HEK293 (cell line): Measurements from ENCODE around the gene CCDC88C.

Source experiments
- CTCF ChIA-PET: fragments of 350-600 bp; formaldehyde crosslinking; extraction: SDS; loops from one replicate; lab custom pipeline; 2021; ENCODE audit warnings: antibody characterized with exemption; lab: Yijun Ruan, JAX
- POLR2A ChIA-PET: fragments of 300-600 bp; formaldehyde crosslinking; extraction: SDS; loops from one replicate; lab custom pipeline; 2020; ENCODE audit warnings: antibody characterized with exemption, inconsistent platforms; lab: Yijun Ruan, JAX
- H3K27ac ChIP-seq: fragments of 200-500 bp; sonication (Bioruptor generic); 2 replicates; pipeline ENCODE4 v1.5.1; 2014; ENCODE audit warnings: low read depth, low read length, control low read depth, inconsistent platforms; ENCODE audit errors: extremely low read depth
- H3K36me3 ChIP-seq, 2 experiments: fragments of 200-500 bp in 1 of 2; sonication (Bioruptor generic) in 1 of 2; 1 replicate in 1 of 2; 2 replicates in 1 of 2; pipeline ENCODE4 v1.5.1; 2014 to 2017; ENCODE audit warnings: inconsistent platforms in 2 of 2, low read length in 2 of 2; ENCODE audit not compliant: control insufficient read depth in 2 of 2, insufficient read depth in 1 of 2
- H3K4me1 ChIP-seq: fragments of 200-500 bp; sonication (Bioruptor generic); 2 replicates; pipeline ENCODE4 v1.5.1; 2014; ENCODE audit warnings: mild to moderate bottlenecking, low read length, inconsistent platforms; ENCODE audit not compliant: control insufficient read depth, insufficient read depth
- H3K4me3 ChIP-seq: 2 replicates; pipeline ENCODE4 v1.5.1; 2011; ENCODE audit warnings: low read depth, mild to moderate bottlenecking, control low read depth, low read length, moderate library complexity
- H3K9me3 ChIP-seq: fragments of 200-500 bp; sonication (Bioruptor generic); 2 replicates; pipeline ENCODE4 v1.5.1; 2014; ENCODE audit warnings: low read depth, low read length, inconsistent platforms; ENCODE audit not compliant: control insufficient read depth, insufficient read depth
- FEZF1 ChIP-seq: fragments of 450-650 bp; formaldehyde crosslinking; IDR thresholded peaks from 2 replicates; pipeline ENCODE4 v1.5.1; 2016; ENCODE audit warnings: missing biosample characterization, missing genetic modification characterization
- SALL2 ChIP-seq: fragments of 450-650 bp; formaldehyde crosslinking; IDR thresholded peaks from 2 replicates; pipeline ENCODE4 v1.5.0; 2017; ENCODE audit warnings: missing biosample characterization, mild to moderate bottlenecking, missing genetic modification characterization, borderline replicate concordance
- WT1 ChIP-seq: fragments of 450-650 bp; formaldehyde crosslinking; IDR thresholded peaks from 2 replicates; pipeline ENCODE4 v1.5.1; 2016; ENCODE audit warnings: missing biosample characterization, missing genetic modification characterization
- ZBTB1 ChIP-seq: fragments of 450-650 bp; formaldehyde crosslinking; IDR thresholded peaks from 2 replicates; pipeline ENCODE4 v1.5.1; 2016; ENCODE audit warnings: missing biosample characterization, missing genetic modification characterization
- ZBTB17 ChIP-seq: fragments of 450-650 bp; formaldehyde crosslinking; IDR thresholded peaks from 2 replicates; pipeline ENCODE4 v1.5.1; 2016; ENCODE audit warnings: missing biosample characterization, missing genetic modification characterization
- ZBTB20 ChIP-seq: fragments of 450-650 bp; formaldehyde crosslinking; IDR thresholded peaks from 2 replicates; pipeline ENCODE4 v1.5.1; 2016; ENCODE audit warnings: missing biosample characterization, missing genetic modification characterization
- ZNF112 ChIP-seq: fragments of 450-650 bp; formaldehyde crosslinking; IDR thresholded peaks from 2 replicates; pipeline ENCODE4 v1.5.0; 2017; ENCODE audit warnings: missing biosample characterization, missing genetic modification characterization
- ZNF19 ChIP-seq: fragments of 450-650 bp; formaldehyde crosslinking; IDR thresholded peaks from 2 replicates; pipeline ENCODE4; 2016; ENCODE audit warnings: missing biosample characterization, missing genetic modification characterization, low read depth
- ZNF202 ChIP-seq: fragments of 450-650 bp; formaldehyde crosslinking; IDR thresholded peaks from 2 replicates; pipeline ENCODE4 v1.5.1; 2016; ENCODE audit warnings: missing biosample characterization, missing genetic modification characterization, borderline replicate concordance
- ZNF214 ChIP-seq: fragments of 450-650 bp; formaldehyde crosslinking; IDR thresholded peaks from 2 replicates; pipeline ENCODE4 v1.5.1; 2017; ENCODE audit warnings: missing biosample characterization, mild to moderate bottlenecking, missing genetic modification characterization, borderline replicate concordance
- ZNF239 ChIP-seq: fragments of 450-650 bp; formaldehyde crosslinking; IDR thresholded peaks from 2 replicates; pipeline ENCODE4 v1.5.1; 2016; ENCODE audit warnings: missing biosample characterization, missing genetic modification characterization
- ZNF324 ChIP-seq: fragments of 450-650 bp; formaldehyde crosslinking; IDR thresholded peaks from 2 replicates; pipeline ENCODE4 v1.5.1; 2016; ENCODE audit warnings: missing biosample characterization, missing genetic modification characterization
- ZNF416 ChIP-seq: fragments of 450-650 bp; formaldehyde crosslinking; IDR thresholded peaks from 2 replicates; pipeline ENCODE4 v1.5.1; 2016; ENCODE audit warnings: missing biosample characterization, missing genetic modification characterization
- ZNF423 ChIP-seq: fragments of 450-650 bp; formaldehyde crosslinking; IDR thresholded peaks from 2 replicates; pipeline ENCODE4 v1.5.1; 2016; ENCODE audit warnings: missing biosample characterization, missing genetic modification characterization
- ZNF501 ChIP-seq: fragments of 450-650 bp; formaldehyde crosslinking; IDR thresholded peaks from 2 replicates; pipeline ENCODE4 v1.5.1; 2016; ENCODE audit warnings: missing biosample characterization, missing genetic modification characterization
- ZNF664 ChIP-seq: fragments of 450-650 bp; formaldehyde crosslinking; IDR thresholded peaks from 2 replicates; pipeline ENCODE4 v1.5.1; 2016; ENCODE audit warnings: missing biosample characterization, missing genetic modification characterization
- ZNF677 ChIP-seq: fragments of 450-650 bp; IDR thresholded peaks from 2 replicates; pipeline ENCODE4 v1.5.0; 2018; ENCODE audit warnings: missing biosample characterization, mild to moderate bottlenecking, missing genetic modification characterization, moderate library complexity
- ZNF791 ChIP-seq: fragments of 450-650 bp; formaldehyde crosslinking; IDR thresholded peaks from 2 replicates; pipeline ENCODE4 v1.5.1; 2016; ENCODE audit warnings: missing biosample characterization, missing genetic modification characterization
- ZNF792 ChIP-seq: fragments of 450-650 bp; formaldehyde crosslinking; IDR thresholded peaks from 2 replicates; pipeline ENCODE4 v1.5.1; 2016; ENCODE audit warnings: missing biosample characterization, missing genetic modification characterization
- ZSCAN16 ChIP-seq: fragments of 450-650 bp; formaldehyde crosslinking; IDR thresholded peaks from 2 replicates; pipeline ENCODE4 v1.5.1; 2016; ENCODE audit warnings: missing biosample characterization, missing genetic modification characterization
- TF ChIP-seq, protein P1 (sequence below): fragments of 450-650 bp; formaldehyde crosslinking; IDR thresholded peaks from 2 replicates; pipeline ENCODE4 v1.5.1; 2016; ENCODE audit warnings: missing biosample characterization, missing genetic modification characterization, borderline replicate concordance
- TF ChIP-seq, protein P2 (sequence below): fragments of 450-650 bp; formaldehyde crosslinking; IDR thresholded peaks from 2 replicates; pipeline ENCODE4 v1.5.1; 2017; ENCODE audit warnings: missing biosample characterization, mild to moderate bottlenecking, missing genetic modification characterization, moderate library complexity
- TF ChIP-seq, protein P3 (sequence below): fragments of 450-650 bp; formaldehyde crosslinking; IDR thresholded peaks from 2 replicates; pipeline ENCODE4 v1.5.1; 2016; ENCODE audit warnings: missing biosample characterization, missing genetic modification characterization

The CCDC88C gene

DNA sequence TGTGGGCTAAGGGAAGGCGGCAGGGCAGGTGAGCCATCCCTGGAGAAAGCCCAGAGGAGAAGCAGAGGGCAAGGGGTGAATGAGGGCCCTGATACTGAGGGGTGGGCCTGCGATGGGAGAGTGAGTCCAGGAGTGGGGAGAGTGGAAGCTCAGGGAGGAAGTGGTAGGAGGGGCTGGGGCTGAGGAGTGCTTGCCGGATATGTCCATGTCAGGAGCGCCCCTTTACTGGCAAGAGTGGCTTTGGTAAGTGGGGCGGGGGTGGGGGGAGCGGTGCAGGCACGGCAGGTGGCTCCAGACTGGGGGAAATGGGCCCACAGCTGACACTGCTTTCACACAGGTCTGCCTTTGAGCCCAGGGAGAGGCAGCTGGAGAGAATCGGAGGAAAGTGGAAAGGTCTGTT lies 86.8 kb downstream of the CCDC88C start:
- POLR2A ChIA-PET, result interaction anchor here (0.6 kb wide), 1 partner anchor 227 kb away, joined by 3 read pairs; no protein-coding TSS in a partner anchor
- no peaks in the 10 kb centered on the region for H3K4me1 ChIP-seq
- H3K36me3 ChIP-seq, result peaks cover 0 to 1% of the 10 kb centered on the region in 2 experiments; a peak in 1 of 3 replicates
- H3K4me3 ChIP-seq, result no peak overlapping the region
- TF ChIP-seq ZSCAN16 (tag by site-specific recombination), result no peak
- TF ChIP-seq ZNF664 (tag by site-specific recombination), result no peak
- TF ChIP-seq ZBTB17 (tag by site-specific recombination), result no peak
- TF ChIP-seq ZBTB1 (tag by site-specific recombination), result no peak
- TF ChIP-seq FEZF1 (tag by site-specific recombination), result no peak
- no peak for TF ChIP-seq ZNF416 (tag by site-specific recombination)
- TF ChIP-seq ZNF792 (tag by site-specific recombination), result no peak
- no peak for TF ChIP-seq ZNF677 (tag by site-specific recombination)
- no peak for TF ChIP-seq SALL2
- TF ChIP-seq ZNF791 (tag by site-specific recombination), result no peak
- TF ChIP-seq, all 188 proteins: peak for 0
- CTCF ChIA-PET, result interaction anchor here (0.6 to 2.8 kb wide), 2 partner anchors 8 to 633 kb away, joined by 3 to 13 read pairs; no protein-coding TSS in a partner anchor
- Histone ChIP-seq H3K27ac (no peak overlapping the region), H3K9me3 (no peaks in the 10 kb centered on the region)

DNA sequence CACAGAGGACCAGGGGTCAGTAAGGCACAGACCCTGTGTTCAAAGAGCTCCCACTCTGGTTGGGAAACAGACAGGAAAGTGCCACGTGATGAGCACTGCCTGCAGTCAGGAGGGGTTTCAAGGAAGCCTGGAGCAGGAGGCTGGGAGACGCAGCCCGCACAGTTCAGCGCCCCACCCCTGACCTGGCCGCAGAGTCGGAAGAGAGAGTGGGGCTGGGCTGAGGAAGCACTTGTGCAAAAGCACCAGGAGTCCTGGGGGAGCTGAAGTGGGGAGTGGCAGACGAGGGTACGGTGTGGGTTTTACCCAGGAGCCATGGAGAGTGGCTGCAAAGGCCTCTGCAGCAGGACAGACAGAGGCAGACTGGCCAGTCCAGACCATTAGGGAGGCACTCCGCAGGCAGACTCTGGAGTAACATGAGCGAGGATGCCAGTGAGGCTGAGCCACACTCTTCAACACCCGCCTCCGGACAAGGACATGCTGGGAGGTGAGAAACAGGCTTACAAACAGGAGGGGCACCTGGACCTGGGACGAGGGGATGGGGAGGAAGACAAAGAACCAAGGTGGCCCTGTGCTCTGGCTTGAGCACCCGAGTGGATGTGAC lies 87.4 kb downstream of the CCDC88C start:
- Histone ChIP-seq H3K36me3 (peaks cover 0 to 3% of the 10 kb centered on the region in 2 experiments; a peak in 1 of 3 replicates), H3K9me3 (no peaks in the 10 kb centered on the region), H3K27ac (no peak overlapping the region), H3K4me1 (no peaks in the 10 kb centered on the region), H3K4me3 (no peak overlapping the region)
- ChIA-PET POLR2A (no interaction called here), CTCF (interaction anchor here (1.3 kb wide), 1 partner anchor 10 kb away, joined by 5 read pairs; no protein-coding TSS in a partner anchor)
- TF ChIP-seq, protein P1, sequence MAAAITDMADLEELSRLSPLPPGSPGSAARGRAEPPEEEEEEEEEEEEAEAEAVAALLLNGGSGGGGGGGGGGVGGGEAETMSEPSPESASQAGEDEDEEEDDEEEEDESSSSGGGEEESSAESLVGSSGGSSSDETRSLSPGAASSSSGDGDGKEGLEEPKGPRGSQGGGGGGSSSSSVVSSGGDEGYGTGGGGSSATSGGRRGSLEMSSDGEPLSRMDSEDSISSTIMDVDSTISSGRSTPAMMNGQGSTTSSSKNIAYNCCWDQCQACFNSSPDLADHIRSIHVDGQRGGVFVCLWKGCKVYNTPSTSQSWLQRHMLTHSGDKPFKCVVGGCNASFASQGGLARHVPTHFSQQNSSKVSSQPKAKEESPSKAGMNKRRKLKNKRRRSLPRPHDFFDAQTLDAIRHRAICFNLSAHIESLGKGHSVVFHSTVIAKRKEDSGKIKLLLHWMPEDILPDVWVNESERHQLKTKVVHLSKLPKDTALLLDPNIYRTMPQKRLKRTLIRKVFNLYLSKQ (tag by site-specific recombination), result no peak
- TF ChIP-seq ZNF19 (tag by site-specific recombination), result no peak
- TF ChIP-seq, protein P2, sequence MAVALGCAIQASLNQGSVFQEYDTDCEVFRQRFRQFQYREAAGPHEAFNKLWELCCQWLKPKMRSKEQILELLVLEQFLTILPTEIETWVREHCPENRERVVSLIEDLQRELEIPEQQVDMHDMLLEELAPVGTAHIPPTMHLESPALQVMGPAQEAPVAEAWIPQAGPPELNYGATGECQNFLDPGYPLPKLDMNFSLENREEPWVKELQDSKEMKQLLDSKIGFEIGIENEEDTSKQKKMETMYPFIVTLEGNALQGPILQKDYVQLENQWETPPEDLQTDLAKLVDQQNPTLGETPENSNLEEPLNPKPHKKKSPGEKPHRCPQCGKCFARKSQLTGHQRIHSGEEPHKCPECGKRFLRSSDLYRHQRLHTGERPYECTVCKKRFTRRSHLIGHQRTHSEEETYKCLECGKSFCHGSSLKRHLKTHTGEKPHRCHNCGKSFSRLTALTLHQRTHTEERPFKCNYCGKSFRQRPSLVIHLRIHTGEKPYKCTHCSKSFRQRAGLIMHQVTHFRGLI, result no peak
- no peak for TF ChIP-seq ZNF501 (tag by site-specific recombination)
- TF ChIP-seq ZBTB20, result no peak
- no peak for TF ChIP-seq ZNF202 (tag by site-specific recombination)
- TF ChIP-seq, protein P3, sequence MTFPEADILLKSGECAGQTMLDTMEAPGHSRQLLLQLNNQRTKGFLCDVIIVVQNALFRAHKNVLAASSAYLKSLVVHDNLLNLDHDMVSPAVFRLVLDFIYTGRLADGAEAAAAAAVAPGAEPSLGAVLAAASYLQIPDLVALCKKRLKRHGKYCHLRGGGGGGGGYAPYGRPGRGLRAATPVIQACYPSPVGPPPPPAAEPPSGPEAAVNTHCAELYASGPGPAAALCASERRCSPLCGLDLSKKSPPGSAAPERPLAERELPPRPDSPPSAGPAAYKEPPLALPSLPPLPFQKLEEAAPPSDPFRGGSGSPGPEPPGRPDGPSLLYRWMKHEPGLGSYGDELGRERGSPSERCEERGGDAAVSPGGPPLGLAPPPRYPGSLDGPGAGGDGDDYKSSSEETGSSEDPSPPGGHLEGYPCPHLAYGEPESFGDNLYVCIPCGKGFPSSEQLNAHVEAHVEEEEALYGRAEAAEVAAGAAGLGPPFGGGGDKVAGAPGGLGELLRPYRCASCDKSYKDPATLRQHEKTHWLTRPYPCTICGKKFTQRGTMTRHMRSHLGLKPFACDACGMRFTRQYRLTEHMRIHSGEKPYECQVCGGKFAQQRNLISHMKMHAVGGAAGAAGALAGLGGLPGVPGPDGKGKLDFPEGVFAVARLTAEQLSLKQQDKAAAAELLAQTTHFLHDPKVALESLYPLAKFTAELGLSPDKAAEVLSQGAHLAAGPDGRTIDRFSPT (tag by site-specific recombination), result no peak
- TF ChIP-seq WT1 (tag by site-specific recombination), result no peak
- no peak for TF ChIP-seq ZNF423
- TF ChIP-seq ZNF239 (tag by site-specific recombination), result no peak
- TF ChIP-seq ZNF324, result no peak
- no peak for TF ChIP-seq ZNF214
- TF ChIP-seq ZNF112 (tag by site-specific recombination), result no peak
